AG20443 (cell line): ENCODE measurements around the gene VPS39.

Experiments used
- DNase-seq: peaks from one replicate; pipeline ENCODE4 v3.0.0; 2012; ENCODE audit warnings: low spot score, mixed read lengths

Gene VPS39

GRCh38 chr15:42201801-42202200 is 6.3 kb downstream of the VPS39 start:
- DNase-seq, result no peak

- no peak for DNase-seq
Observed at GRCh38 chr15:42199126-42199525, 9.0 kb downstream of the VPS39 start.

GRCh38 chr15:42198516-42198915 is 9.6 kb downstream of the VPS39 start:
- no peak for DNase-seq

- no peak for DNase-seq
Observed at GRCh38 chr15:42194513-42194912, 13.6 kb downstream of the VPS39 start.

- DNase-seq, result no peak
Observed at GRCh38 chr15:42193383-42193782, 14.7 kb downstream of the VPS39 start.

GRCh38 chr15:42191610-42192346 is 16.3 kb downstream of the VPS39 start:
- DNase-seq, result no peak

GRCh38 chr15:42190370-42190769 is 17.7 kb downstream of the VPS39 start:
- no peak for DNase-seq

- DNase-seq, result no peak
Observed at GRCh38 chr15:42185801-42186200, 22.3 kb downstream of the VPS39 start.

GRCh38 chr15:42184736-42185135 is 23.4 kb downstream of the VPS39 start:
- no peak for DNase-seq

- DNase-seq, result no peak
Observed at GRCh38 chr15:42184296-42184695, 23.8 kb downstream of the VPS39 start.

- DNase-seq, result no peak
Observed at GRCh38 chr15:42182961-42183360, 25.1 kb downstream of the VPS39 start.

GRCh38 chr15:42182328-42182886 is 25.7 kb downstream of the VPS39 start:
- DNase-seq, result no peak

- no peak for DNase-seq
Observed at GRCh38 chr15:42178056-42178455, 30.0 kb downstream of the VPS39 start.

GRCh38 chr15:42175671-42176070 is 32.4 kb downstream of the VPS39 start:
- no peak for DNase-seq

GRCh38 chr15:42172475-42172874 is 35.6 kb downstream of the VPS39 start:
- DNase-seq, result no peak

- DNase-seq, result no peak
Observed at GRCh38 chr15:42171795-42172194, 36.3 kb downstream of the VPS39 start.

- no peak for DNase-seq
Observed at GRCh38 chr15:42171122-42171521, 37.0 kb downstream of the VPS39 start.

GRCh38 chr15:42166225-42166940 is 41.7 kb downstream of the VPS39 start:
- no peak for DNase-seq

- DNase-seq, result no peak
Observed at GRCh38 chr15:42165106-42165505, 43.0 kb downstream of the VPS39 start.

GRCh38 chr15:42163947-42164550 is 44.1 kb downstream of the VPS39 start:
- no peak for DNase-seq

GRCh38 chr15:42163291-42163690 is 44.8 kb downstream of the VPS39 start:
- DNase-seq, result no peak

- DNase-seq, result no peak
Observed at GRCh38 chr15:42160136-42160535, 48.0 kb downstream of the VPS39 start.
